ENCODE data around the gene SEH1L.
"Not testable (repeated sequence)": the region's sequence is repeated elsewhere in the genome, so short reads cannot be mapped to it uniquely, and the experiment has no call there.

Gene SEH1L

GRCh38 chr18:12943215-12943614 lies 4.6 kb upstream of the SEH1L start:
- no peak for DNase-seq (ENCODE audit: low read depth in 1 of 2, low spot score in 1 of 2)

GRCh38 chr18:12944709-12945108 lies 3.1 kb upstream of the SEH1L start:
- no peak for DNase-seq (ENCODE audit: low read depth in 1 of 2, low spot score in 1 of 2)

- DNase-seq (ENCODE audit: low read depth in 1 of 2, low spot score in 1 of 2) = no peak
Measured at GRCh38 chr18:12946549-12947284, 1.1 kb upstream of the SEH1L start.

- DNase-seq (ENCODE audit: low read depth in 1 of 2, low spot score in 1 of 2) = peak; percentile 97
Measured at GRCh38 chr18:12948050-12948804, 416 bp downstream of the SEH1L start.

- DNase-seq (ENCODE audit: low read depth in 1 of 2, low spot score in 1 of 2) = no peak
Measured at GRCh38 chr18:12958478-12958877, 10.7 kb downstream of the SEH1L start.

- DNase-seq (ENCODE audit: low read depth in 1 of 2, low spot score in 1 of 2) = no peak
Measured at GRCh38 chr18:12960395-12960794, 12.6 kb downstream of the SEH1L start.

GRCh38 chr18:12960853-12961397 lies 13.1 kb downstream of the SEH1L start:
- no peak for DNase-seq (ENCODE audit: low read depth in 1 of 2, low spot score in 1 of 2)

- no peak for DNase-seq (ENCODE audit: low read depth in 1 of 2, low spot score in 1 of 2)
Measured at GRCh38 chr18:12963069-12963468, 15.3 kb downstream of the SEH1L start.

GRCh38 chr18:12968115-12968514 lies 20.3 kb downstream of the SEH1L start:
- DNase-seq (ENCODE audit: low read depth in 1 of 2, low spot score in 1 of 2) = no peak

- no peak for DNase-seq (ENCODE audit: low read depth in 1 of 2, low spot score in 1 of 2)
Measured at GRCh38 chr18:12968619-12969018, 20.8 kb downstream of the SEH1L start.

- DNase-seq (ENCODE audit: low read depth in 1 of 2, low spot score in 1 of 2) = no peak
Measured at GRCh38 chr18:12973562-12974213, 25.9 kb downstream of the SEH1L start.

GRCh38 chr18:12975488-12975887 lies 27.7 kb downstream of the SEH1L start:
- DNase-seq (ENCODE audit: low read depth in 1 of 2, low spot score in 1 of 2) = no peak

- DNase-seq (ENCODE audit: low read depth in 1 of 2, low spot score in 1 of 2) = no peak
Measured at GRCh38 chr18:12976305-12976704, 28.5 kb downstream of the SEH1L start.

GRCh38 chr18:12980065-12980464 lies 32.3 kb downstream of the SEH1L start:
- not testable (repeated sequence) for DNase-seq (ENCODE audit: low read depth in 1 of 2, low spot score in 1 of 2)

GRCh38 chr18:12989397-12990122 lies 41.7 kb downstream of the SEH1L start:
- DNase-seq (ENCODE audit: low read depth in 1 of 2, low spot score in 1 of 2) = no peak

- no peak for DNase-seq (ENCODE audit: low read depth in 1 of 2, low spot score in 1 of 2)
Measured at GRCh38 chr18:12990123-12990475, 42.3 kb downstream of the SEH1L start.

- no peak for DNase-seq (ENCODE audit: low read depth in 1 of 2, low spot score in 1 of 2)
Measured at GRCh38 chr18:12990641-12990966, 42.8 kb downstream of the SEH1L start.

GRCh38 chr18:12990967-12991820 lies 43.4 kb downstream of the SEH1L start, which contains the start of gene CEP192:
CEP192 (plus strand) TSS chr18:12991362; CDS start chr18:12999425, 8,063 bp downstream.
- DNase-seq (ENCODE audit: low read depth in 1 of 2, low spot score in 1 of 2) = peak; percentile 91 to 94

- no peak for DNase-seq (ENCODE audit: low read depth in 1 of 2, low spot score in 1 of 2)
Measured at GRCh38 chr18:12991821-12992179, 44.0 kb downstream of the SEH1L start.

GRCh38 chr18:12993439-12993838 lies 45.6 kb downstream of the SEH1L start:
- DNase-seq (ENCODE audit: low read depth in 1 of 2, low spot score in 1 of 2) = no peak

Measured in activated T-helper 1 cell treated with anti-CD3 and anti-CD28 coated beads, Interleukin-2, amount 50 U/mL, for 16 hours (primary cell).